Activated CD8-positive, alpha-beta memory T cell treated with anti-CD3 and anti-CD28 coated beads for 48 hours (primary cell): ENCODE results near the gene TYK2.

Source experiments
- DNase-seq, 3 experiments: peaks; one replicate each; pipeline ENCODE4 v3.0.0-alpha.2; 2020; ENCODE audit warnings: low read depth in 2 of 3, low spot score in 2 of 3

Gene TYK2

GRCh38 chr19:10335352-10335985 lies 44.9 kb downstream of the TYK2 start:
- DNase-seq: no peak

- DNase-seq: peak; percentile 38 to 62 (median 60)
Observed at GRCh38 chr19:10334588-10335351, 45.6 kb downstream of the TYK2 start.

DNA sequence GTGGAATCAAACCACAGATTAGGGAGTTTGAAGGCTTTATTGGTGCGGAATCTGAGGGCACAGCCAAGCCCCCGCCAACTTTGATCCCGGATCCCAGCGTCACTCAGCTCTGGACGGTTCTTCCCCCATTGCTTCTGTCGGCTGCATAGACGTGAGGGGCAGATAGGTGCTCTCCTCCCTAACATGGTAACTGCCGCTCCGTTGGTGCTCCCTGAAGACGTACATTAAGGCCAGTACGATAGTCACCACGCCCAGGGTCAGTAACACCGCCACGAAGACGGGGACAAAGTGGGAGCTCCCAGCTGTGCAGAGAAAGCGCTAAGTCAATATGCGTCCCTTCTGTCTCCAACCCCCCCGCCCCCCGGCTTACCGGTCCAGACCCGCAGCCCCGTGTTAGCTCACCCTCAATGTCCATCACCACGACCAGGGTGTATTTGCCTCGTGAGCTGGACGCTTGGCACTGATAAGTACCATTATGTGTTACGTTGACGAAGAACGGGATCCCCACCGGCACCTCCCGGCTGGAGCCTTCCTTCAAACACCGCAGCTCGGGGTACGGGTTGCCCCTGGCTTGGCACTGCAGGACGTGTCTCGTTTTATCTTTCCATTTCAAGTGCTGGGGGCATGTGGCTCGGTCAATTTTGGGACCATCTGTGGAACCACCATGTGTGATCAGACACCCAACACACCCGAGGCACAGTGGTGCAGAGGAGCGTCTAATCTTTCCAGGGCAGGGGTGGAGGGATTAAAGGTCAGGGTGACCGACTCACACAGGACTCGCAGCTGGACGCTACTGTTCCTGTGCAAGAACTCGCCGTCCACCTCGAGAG lies 46.4 kb downstream of the TYK2 start:
- no peak for DNase-seq

- DNase-seq: peak; percentile 93 to 95 (median 94)
Observed at GRCh38 chr19:10332965-10333757, 47.2 kb downstream of the TYK2 start, which contains the start of gene RAVER1. Gene RAVER1, minus strand, starts transcription at chr19:10333529. Its CDS starts 22 bp downstream, at chr19:10333507.

DNA sequence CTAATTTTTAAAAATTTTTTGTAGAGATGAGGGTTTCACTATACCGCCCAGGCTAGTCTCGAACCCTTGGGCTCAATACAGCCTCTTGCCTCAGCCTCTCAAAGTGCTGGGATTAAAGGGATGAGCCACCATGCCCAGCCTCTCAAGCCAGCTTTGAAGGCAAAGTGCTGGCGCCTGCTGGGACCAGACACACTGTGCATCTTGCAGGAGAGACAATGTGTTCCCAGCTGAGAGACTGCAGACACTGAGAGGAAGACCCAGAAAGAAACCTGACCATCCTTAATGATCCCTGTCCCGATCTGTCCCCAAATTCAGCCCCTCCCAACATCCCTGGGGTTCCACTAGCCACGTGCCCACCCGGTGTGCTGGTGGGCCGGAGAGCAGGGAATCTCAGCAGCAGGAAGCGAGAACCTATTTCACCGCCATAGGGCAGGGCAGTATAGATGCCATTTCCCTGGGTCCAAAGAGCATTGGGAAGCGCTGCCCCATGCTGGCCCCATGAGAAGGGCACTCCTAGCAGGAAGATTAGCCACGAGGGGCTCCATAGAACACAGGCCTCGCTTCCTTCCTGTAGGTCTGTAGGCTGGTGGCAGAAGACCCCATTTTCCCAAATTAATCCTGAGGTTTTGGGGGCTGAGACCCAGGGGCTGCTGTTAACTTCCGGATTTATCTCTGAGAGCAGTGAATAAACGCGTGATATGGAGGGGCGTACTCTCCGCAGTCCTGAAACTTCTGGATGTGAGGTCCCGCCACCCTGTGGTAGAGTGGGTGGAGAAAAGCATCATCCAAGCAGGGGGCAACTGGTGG lies 48.0 kb downstream of the TYK2 start:
- no peak for DNase-seq

DNA sequence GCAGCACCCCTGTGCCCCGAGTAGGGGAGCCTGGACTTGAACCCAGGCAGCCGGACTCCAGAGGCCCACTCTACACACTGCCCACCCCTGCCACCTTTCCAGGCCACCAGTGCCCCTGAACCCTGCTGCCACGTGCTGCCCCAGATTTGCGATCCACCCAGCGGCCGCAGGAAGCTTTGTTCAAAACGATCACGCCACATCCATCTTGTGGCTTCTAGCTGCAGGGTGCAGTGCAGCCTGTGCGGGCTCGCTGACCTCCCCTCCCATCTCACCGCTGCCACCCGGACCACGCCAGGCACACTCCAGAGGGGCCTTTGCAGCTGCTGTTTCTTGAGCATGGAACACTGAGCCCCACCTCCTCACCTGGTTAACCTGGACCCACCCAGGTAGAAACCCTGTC lies 50.8 kb downstream of the TYK2 start:
- no peak for DNase-seq

DNA sequence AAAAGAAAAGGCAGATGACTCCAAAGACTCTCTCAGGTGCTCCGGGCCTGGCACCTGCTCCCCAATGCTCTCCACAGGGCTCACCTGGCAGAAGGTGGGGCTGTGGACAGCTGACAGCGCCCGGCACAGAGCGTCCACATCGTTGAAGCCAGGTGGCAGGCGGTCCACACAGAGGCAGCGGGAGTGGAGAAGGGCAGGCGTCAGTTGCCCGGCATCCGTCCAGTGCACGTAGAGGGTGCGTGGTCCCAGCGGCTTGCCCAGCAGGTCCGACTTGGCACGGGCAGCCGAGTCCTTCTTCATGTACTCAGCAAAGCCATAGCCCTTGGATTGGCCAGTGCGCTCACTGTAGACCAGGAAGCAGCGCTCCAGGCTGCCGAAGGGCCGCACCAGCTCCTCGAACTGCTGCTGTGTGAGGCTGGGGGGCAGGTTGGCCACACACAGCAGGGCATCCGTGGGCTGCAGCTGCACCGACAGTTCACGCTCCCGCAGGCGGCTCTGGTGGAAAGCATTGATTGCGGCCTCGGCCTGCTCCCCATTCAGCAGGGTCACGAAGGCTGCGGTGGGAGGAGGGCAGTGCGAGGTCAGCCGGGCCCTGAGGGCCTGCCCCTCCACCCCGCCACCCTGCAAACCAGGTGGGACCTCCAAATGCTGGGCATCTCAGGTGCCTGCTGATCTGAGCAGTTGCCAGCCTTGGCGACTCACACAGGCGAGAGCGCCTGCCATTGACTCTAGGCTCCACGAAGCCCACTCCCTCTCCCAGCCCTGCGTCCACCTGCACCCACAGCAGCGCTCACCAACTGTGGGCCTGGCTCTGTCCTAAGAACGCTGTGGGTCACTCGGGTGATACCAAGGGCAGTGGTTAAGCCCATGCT lies 51.6 kb downstream of the TYK2 start:
- DNase-seq: no peak

GRCh38 chr19:10327793-10328192 lies 52.6 kb downstream of the TYK2 start:
- no peak for DNase-seq

- no peak for DNase-seq
Observed at GRCh38 chr19:10325732-10326131, 54.6 kb downstream of the TYK2 start.

DNA sequence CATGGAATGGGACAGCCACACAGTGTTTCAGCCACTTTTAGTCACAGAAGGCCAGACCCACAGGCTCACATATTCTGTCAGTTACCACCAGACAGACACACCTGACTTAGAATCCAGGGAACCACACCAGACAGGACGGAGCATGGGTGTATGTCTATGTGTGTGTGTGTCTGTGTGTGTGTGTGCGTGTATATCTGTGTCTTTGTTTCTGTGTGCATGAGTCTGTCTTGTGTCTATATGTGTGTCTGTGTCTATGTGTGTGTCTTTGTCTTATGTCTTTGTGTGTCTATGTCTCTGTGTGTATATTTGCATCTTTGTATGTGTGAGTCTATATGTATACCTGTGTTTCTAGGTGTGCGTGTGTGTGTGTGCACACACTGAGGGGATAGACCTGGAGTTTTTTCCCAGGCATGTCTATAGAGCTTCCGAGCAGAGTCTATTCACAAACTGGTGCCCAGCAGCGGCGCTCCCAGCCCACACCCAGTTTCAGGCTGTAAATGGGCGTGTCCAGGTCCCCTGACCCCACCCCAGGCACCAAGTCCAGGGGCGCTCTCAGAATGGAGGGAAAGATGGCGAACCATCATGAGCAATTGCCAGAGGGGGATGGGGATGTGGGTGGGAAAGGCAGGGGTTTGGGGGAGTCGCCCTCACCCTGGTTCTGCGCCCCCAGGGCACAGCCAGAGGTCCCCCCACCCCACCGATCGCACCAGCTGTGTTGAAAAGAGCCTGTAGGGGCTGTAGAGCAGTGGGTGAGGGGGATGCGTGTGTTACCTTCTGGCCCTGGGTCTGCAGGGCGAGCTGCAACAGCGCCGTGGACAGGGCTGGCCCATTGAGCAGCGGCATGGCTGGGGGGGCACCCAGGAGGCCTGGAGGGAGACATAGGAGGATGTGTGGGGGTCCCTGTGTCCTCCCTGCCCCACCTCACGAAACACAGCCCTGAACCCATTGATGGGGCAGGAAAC lies 58.2 kb downstream of the TYK2 start:
- DNase-seq: no peak

- DNase-seq: no peak
Observed at GRCh38 chr19:10321417-10321797, 59.0 kb downstream of the TYK2 start.

DNA sequence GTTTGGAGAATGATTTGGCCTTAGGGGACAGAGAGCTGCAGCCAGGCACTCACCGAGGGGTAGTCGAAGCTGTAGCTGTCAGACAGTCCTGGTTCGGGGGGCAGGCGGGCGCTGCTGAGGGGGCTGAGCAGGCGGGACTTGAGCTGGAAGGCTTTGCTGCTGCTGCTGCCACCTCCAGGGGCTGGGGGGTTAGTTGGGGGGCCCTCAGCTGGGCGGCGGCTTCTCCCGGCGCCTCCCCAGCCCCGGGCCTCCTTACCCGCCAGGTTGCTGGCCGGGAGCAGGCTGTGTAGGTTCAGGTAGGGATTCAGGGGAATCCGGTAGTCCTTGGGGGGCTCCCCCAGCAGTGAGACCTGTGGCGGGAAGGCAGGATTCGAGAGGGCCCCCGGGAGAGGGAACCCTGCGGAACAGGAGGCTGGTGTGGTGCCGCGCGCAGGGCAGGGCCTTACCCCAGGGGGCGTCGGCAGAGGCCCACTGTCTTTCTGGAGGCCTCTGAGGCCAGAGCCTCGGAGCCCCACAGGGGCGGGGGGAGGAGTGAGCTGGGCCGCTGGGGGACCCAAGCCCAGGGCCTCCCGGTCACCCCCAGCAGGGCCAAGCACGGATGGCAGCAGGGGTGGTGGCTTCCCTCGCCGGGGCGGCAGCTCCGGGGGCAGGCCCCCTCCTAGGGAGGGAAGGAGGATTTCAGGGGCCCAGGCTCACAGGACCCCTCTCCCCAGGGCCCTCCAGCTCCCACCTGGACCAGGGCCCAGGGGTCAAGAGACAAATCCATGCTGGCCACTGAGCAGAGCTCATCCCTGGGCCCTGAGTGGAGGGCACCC lies 59.6 kb downstream of the TYK2 start:
- no peak for DNase-seq

GRCh38 chr19:10318807-10319682 lies 61.3 kb downstream of the TYK2 start:
- DNase-seq: no peak

DNA sequence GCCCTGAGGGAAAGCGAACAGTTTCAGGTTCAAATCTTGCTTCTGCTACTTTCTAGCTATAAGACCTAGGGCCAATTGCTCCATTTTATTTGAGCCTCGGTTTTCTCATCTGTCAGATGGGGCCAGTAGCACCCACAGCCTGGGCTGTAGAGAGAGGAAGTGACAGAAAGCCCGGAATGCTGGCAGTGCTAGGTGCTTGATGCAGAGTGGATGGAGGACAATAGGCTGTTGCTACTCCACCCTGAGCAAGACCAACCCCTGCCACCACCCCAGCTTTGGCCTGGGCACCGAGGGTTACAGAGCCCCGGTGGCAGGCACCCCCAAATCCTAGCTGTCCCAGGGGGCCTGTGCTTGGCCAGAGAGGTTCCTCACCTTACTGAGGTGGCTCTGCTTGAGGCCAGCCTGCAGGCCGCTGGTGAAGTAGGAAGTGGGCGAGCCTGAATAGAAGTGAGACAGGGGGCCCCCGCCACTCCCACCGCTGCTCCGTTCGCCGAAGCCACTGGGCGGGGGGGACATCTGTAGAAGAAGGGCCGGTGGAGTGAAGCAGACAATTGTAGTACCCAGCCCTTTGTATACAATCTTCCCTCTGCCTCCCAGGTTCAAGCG lies 62.4 kb downstream of the TYK2 start:
- no peak for DNase-seq

- DNase-seq: no peak
Observed at GRCh38 chr19:10317045-10317856, 63.1 kb downstream of the TYK2 start.
